Neural cell (in vitro differentiated cells): ENCODE measurements around the gene ZNF610. TPM values are rescaled to one million over a fixed set of nuclear protein-coding genes. Genes with fewer than 3 reads are reported as not detected.

Experiments
- H2AFZ ChIP-seq: fragments of 200-600, 300-800 bp; sonication (generic), shearing (Covaris generic); 2 replicates; pipeline ENCODE4 v1.6.0; 2014; ENCODE audit warnings: low read depth, mild to moderate bottlenecking, antibody characterized with exemption, low read length, moderate library complexity
- H3F3A ChIP-seq: fragments of 200-600 bp; shearing (Covaris generic); 2 replicates; pipeline ENCODE4 v1.6.1; 2016; ENCODE audit warnings: mild to moderate bottlenecking, moderate library complexity, mixed read lengths, antibody characterized with exemption, low read length; ENCODE audit not compliant: insufficient read depth, poor library complexity, severe bottlenecking
- H3K27ac ChIP-seq: fragments of 200-600, 300-800 bp; sonication (generic), shearing (Covaris generic); 2 replicates; pipeline ENCODE4 v1.5.1; 2014; ENCODE audit warnings: mild to moderate bottlenecking, low read length, moderate library complexity
- H3K27me3 ChIP-seq: fragments of 300-800, 200-600 bp; sonication (generic), shearing (Covaris generic); 2 replicates; pipeline ENCODE4 v1.6.0; 2014; ENCODE audit warnings: mild to moderate bottlenecking, low read depth, low read length, moderate library complexity; ENCODE audit not compliant: insufficient read depth
- H3K36me3 ChIP-seq: fragments of 300-800, 200-600 bp; sonication (generic), shearing (Covaris generic); 2 replicates; pipeline ENCODE4 v1.5.1; 2014; ENCODE audit warnings: mild to moderate bottlenecking, antibody characterized with exemption, low read length, moderate library complexity; ENCODE audit not compliant: insufficient read depth
- H3K4me2 ChIP-seq: fragments of 300-800, 200-600 bp; sonication (generic), shearing (Covaris generic); 2 replicates; pipeline ENCODE4 v1.6.0; 2014; ENCODE audit warnings: mild to moderate bottlenecking, low read length
- H3K4me3 ChIP-seq: fragments of 300-800, 200-600 bp; sonication (generic), shearing (Covaris generic); 2 replicates; pipeline ENCODE4 v1.5.1; 2014; ENCODE audit warnings: mild to moderate bottlenecking, low read length, moderate library complexity
- H3K79me2 ChIP-seq: fragments of 200-600 bp; shearing (Covaris generic); replicated peaks from 2 replicates; pipeline ENCODE4 v1.6.0; 2014; ENCODE audit warnings: mild to moderate bottlenecking, low read length, moderate library complexity; ENCODE audit not compliant: insufficient read depth
- H3K9ac ChIP-seq: fragments of 300-800, 200-600 bp; sonication (generic), shearing (Covaris generic); 2 replicates; pipeline ENCODE4 v1.6.1; 2016; ENCODE audit warnings: mild to moderate bottlenecking, low read length, mixed read lengths
- H3K9me2 ChIP-seq: fragments of 200-600 bp; shearing (Covaris generic); 2 replicates; pipeline ENCODE4 v1.6.1; 2016; ENCODE audit warnings: mild to moderate bottlenecking, low read length, mixed read lengths; ENCODE audit not compliant: insufficient read depth
- H3K9me3 ChIP-seq: fragments of 200-600, 300-800 bp; sonication (generic), shearing (Covaris generic); 2 replicates; pipeline ENCODE4 v1.6.1; 2016; ENCODE audit warnings: mild to moderate bottlenecking, mixed run types, low read length, moderate library complexity, mixed read lengths
- H4K20me1 ChIP-seq: fragments of 200-600 bp; shearing (Covaris generic); 2 replicates; pipeline ENCODE4 v1.6.1; 2016; ENCODE audit warnings: mild to moderate bottlenecking, mixed run types; ENCODE audit not compliant: insufficient read depth
- CTCF ChIP-seq: fragments of 450-650 bp; IDR thresholded peaks from 2 replicates; pipeline ENCODE4 v1.5.1; 2014; ENCODE audit warnings: antibody characterized with exemption, mild to moderate bottlenecking, moderate library complexity; ENCODE audit not compliant: poor library complexity, severe bottlenecking
- EP300 ChIP-seq: fragments of 450-650 bp; conservative IDR thresholded peaks from 2 replicates; pipeline ENCODE4 v1.6.1; 2014; ENCODE audit warnings: antibody characterized with exemption, mild to moderate bottlenecking, moderate library complexity; ENCODE audit not compliant: poor library complexity, severe bottlenecking
- EZH2 ChIP-seq: fragments of 200-600, 300-800 bp; shearing (Covaris generic), sonication (generic); IDR thresholded peaks from 2 replicates; pipeline ENCODE4 v1.6.1; 2014; ENCODE audit warnings: antibody characterized with exemption, low read length, borderline replicate concordance, mild to moderate bottlenecking; ENCODE audit not compliant: insufficient read depth, poor library complexity, severe bottlenecking
- MXI1 ChIP-seq: fragments of 450-650 bp; conservative IDR thresholded peaks from 2 replicates; pipeline ENCODE4 v1.6.1; 2014; ENCODE audit warnings: antibody characterized with exemption, mild to moderate bottlenecking; ENCODE audit not compliant: poor library complexity, severe bottlenecking
- POLR2AphosphoS5 ChIP-seq: IDR thresholded peaks from 2 replicates; pipeline ENCODE4 v1.6.1; 2012
- RAD21 ChIP-seq: fragments of 450-650 bp; conservative IDR thresholded peaks from 2 replicates; pipeline ENCODE4 v1.6.1; 2014; ENCODE audit warnings: antibody characterized with exemption, mild to moderate bottlenecking, moderate library complexity
- REST ChIP-seq: IDR thresholded peaks from 2 replicates; pipeline ENCODE4 v1.6.1; 2012; ENCODE audit warnings: borderline replicate concordance
- SMC3 ChIP-seq: fragments of 450-650 bp; conservative IDR thresholded peaks from 2 replicates; pipeline ENCODE4 v1.6.1; 2014; ENCODE audit warnings: antibody characterized with exemption, mild to moderate bottlenecking, moderate library complexity; ENCODE audit not compliant: poor library complexity
- TAF1 ChIP-seq: IDR thresholded peaks from 2 replicates; pipeline ENCODE4 v1.6.1; 2012; ENCODE audit warnings: low read depth
- polyA plus RNA-seq: library from polyadenylated mRNA; depleted of rRNA; stranded (reverse); fragments of >200 nt; gene quantifications from 2 replicates; pipeline ENCODE4 v1.2.3, GENCODE V29; 2014
- small RNA-seq, 3 experiments: library from RNA; depleted of rRNA; stranded (forward); fragments of <200 nt; gene quantifications; one replicate each; pipeline ENCODE3, GENCODE V24; 2012

ZNF610 gene
- polyA plus RNA-seq, 1 donor from 2014 or later: 28.3 TPM

- no peak overlapping the region for H2AFZ ChIP-seq
- H3K36me3 ChIP-seq: no peaks in the 10 kb centered on the region
- H3K9ac ChIP-seq: no peak overlapping the region
- H3K4me2 ChIP-seq: no peak overlapping the region
- H3K4me3 ChIP-seq: no peak overlapping the region
- H3F3A ChIP-seq: no peaks in the 10 kb centered on the region
- TF ChIP-seq REST (no peak), EZH2 (no peak), CTCF (no peak), MXI1 (no peak), EP300 (no peak), TAF1 (no peak), POLR2AphosphoS5 (no peak), RAD21 (no peak), SMC3 (no peak)
- no peaks in the 10 kb centered on the region for H4K20me1 ChIP-seq
- H3K27me3 ChIP-seq: no peaks in the 10 kb centered on the region
- H3K9me2 ChIP-seq: no peaks in the 10 kb centered on the region
- peaks cover 8% of the 10 kb centered on the region for H3K9me3 ChIP-seq
- H3K79me2 ChIP-seq: no peaks in the 10 kb centered on the region
- no peak overlapping the region for H3K27ac ChIP-seq
Measured at GRCh38 chr19:52415711-52416110, 79.7 kb downstream of the ZNF610 start.

Small RNA genes lying within 50 kb of the gene (small RNA-seq; reads per million reads assigned to genes)
- 0 reads per million in 3 experiments for gene AC010332.1

Other genes with a start within 250 kb of the ZNF610 start
- gene ZNF841, start 240.5 kb upstream of the ZNF610 start, polyA plus RNA-seq: 27.5 and 30.1 TPM in 2 replicates
- 9.7 and 10.9 TPM in 2 replicates for gene ZNF616, start 196.3 kb upstream of the ZNF610 start, polyA plus RNA-seq
- 13.2 and 24.5 TPM in 2 replicates for gene ZNF836, start 164.6 kb upstream of the ZNF610 start, polyA plus RNA-seq
- gene PPP2R1A, start 146.2 kb upstream of the ZNF610 start, polyA plus RNA-seq: 394 and 458 TPM in 2 replicates
- 21.8 and 24.2 TPM in 2 replicates for gene ZNF766, start 66.7 kb upstream of the ZNF610 start, polyA plus RNA-seq
- gene ZNF480, start 39.1 kb upstream of the ZNF610 start, polyA plus RNA-seq: 7.7 and 18.0 TPM in 2 replicates
- gene ZNF880, start 33.7 kb downstream of the ZNF610 start, polyA plus RNA-seq: 37.8 and 41.8 TPM in 2 replicates
- gene ZNF528, start 61.6 kb downstream of the ZNF610 start, polyA plus RNA-seq: 44.3 and 51.7 TPM in 2 replicates
- 1.1 and 2.9 TPM in 2 replicates for gene ZNF534, start 92.9 kb downstream of the ZNF610 start, polyA plus RNA-seq
- 0.47 and 1.1 TPM in 2 replicates for gene ZNF578, start 117.3 kb downstream of the ZNF610 start, polyA plus RNA-seq
- 6.5 and 13.4 TPM in 2 replicates for gene ZNF808, start 191.4 kb downstream of the ZNF610 start, polyA plus RNA-seq
- 8.0 and 8.1 TPM in 2 replicates for gene ZNF701, start 234.0 kb downstream of the ZNF610 start, polyA plus RNA-seq